Left renal pelvis (tissue), 4 donors: Measurements from ENCODE around the gene IFNL2. TPM values are rescaled to one million over a fixed set of nuclear protein-coding genes. Genes with fewer than 3 reads are reported as not detected.
"Not testable (repeated sequence)": the region's sequence is repeated elsewhere in the genome, so short reads cannot be mapped to it uniquely, and the experiment has no call there.

Experiments
- DNase-seq, 4 donors: peaks; one replicate each; pipeline ENCODE4 v3.0.0-alpha.2; 2013; ENCODE audit warnings: low read depth in 4 of 4, low spot score in 3 of 4
- polyA plus RNA-seq, 4 donors: library from polyadenylated mRNA; unstranded; fragments of 120-200 nt; gene quantifications; one replicate each; pipeline ENCODE4 v1.2.1, GENCODE V29; 2013; ENCODE audit not compliant: insufficient read length in 4 of 4

The IFNL2 gene
- polyA plus RNA-seq, 4 donors = not detected

DNA sequence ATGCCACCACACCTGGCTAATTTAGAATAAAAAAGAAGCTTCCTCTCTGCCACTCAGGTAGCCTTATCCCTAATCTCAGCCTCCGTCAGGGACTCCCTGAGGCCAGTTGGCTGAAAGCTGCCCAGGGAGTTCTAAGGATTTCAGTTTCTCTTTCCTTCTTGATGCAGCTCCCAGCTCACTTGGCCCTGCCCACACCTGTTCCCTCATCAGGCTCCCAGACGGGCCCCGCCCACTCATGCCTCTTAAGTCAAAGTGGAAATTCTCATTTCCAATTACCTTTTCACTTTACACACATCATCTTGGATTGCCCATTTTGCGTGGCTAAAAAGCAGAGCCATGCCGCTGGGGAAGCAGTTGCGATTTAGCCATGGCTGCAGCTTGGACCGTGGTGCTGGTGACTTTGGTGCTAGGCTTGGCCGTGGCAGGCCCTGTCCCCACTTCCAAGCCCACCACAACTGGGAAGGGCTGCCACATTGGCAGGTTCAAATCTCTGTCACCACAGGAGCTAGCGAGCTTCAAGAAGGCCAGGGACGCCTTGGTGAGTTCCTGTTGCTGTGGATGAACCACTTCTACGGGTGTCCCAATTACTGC, 28.0 kb downstream of the IFNL2 start, which contains the start of gene IFNL1:
TSS of gene IFNL1 (plus strand) at position 353 of the 591 bp plus-strand sequence. CDS start at position 368, 15 bp downstream.
- DNase-seq = no peak

DNA sequence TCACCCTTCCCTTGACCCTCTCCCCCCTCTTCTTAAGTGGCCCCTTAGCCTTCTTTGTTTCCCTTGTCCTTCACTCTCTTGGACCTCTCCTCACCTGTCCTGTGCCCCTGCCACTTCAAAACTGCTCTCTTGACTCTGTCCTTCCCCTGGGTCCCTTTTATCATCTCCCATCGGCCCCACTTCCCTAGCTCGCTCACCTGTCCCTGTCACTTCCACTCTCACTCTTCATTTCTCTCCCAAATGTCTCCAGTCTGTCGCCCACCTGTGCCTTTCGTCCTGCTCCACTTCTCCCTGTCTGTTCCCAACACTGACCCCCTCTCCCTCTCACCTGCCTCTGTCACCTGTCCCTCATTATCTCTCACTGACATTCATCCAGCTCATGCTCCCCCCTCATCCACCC, 28.7 kb downstream of the IFNL2 start:
- no peak for DNase-seq

- no peak for DNase-seq
Observed at GRCh38 chr19:39297931-39298634, 29.9 kb downstream of the IFNL2 start.

- DNase-seq = no peak
Observed at GRCh38 chr19:39299404-39299803, 31.2 kb downstream of the IFNL2 start.

DNA sequence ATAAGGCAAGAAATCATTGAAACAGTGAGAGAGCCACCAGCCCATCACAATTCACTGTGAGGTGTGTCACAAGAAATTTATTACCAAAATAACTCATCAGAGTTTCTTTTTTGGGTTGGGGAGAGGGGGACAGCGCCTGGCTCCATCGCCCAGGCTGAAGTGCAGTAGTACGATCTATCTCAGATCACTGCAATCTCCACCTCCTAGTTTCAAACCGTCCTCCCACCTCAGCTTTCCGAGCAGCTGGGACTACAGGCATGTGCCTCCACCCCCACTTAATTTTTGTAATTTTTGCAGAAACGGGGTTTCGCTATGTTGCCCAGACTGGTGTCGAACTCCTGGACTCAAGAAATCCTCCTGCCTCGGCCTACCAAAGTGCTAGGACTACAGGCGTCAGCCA, 31.6 kb downstream of the IFNL2 start:
- no peak for DNase-seq

DNA sequence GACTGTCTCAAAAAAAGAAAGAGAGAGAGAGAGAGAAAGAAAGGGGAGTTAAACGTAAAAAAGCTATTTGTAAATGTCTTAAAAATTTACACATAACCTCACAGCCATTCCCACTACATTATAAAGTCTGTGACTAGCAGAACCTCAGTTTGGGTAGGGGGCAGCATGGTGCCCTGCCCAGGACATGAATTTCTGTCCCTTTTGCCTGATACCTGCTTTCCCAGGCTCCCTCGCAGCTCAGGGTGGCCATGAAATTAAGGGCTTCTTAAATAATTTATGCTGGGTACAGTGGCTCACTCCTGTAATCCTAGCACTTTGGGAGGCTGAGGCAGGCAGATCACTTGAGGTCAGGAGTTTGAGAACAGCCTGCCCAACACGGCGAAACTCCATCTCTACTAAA, 32.8 kb downstream of the IFNL2 start:
- DNase-seq = no peak

- DNase-seq = no peak
Observed at GRCh38 chr19:39301562-39301961, 33.4 kb downstream of the IFNL2 start.

- no peak for DNase-seq
Observed at GRCh38 chr19:39303373-39304184, 35.4 kb downstream of the IFNL2 start.

DNA sequence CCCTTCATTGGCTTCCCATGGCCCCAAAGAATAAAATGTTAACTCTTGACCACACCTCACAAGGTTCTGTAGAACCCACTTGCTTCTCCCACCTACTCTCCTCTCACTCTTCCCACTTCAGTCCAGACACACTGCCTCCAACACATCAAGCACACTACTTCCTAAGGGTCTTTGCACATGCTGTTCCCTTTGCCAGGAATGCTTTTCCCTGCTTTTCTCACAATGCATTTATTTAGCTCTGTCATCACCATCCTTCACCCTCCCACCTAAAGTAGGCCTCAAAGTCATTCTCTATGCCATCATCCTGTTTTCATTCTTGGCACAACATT, 36.0 kb downstream of the IFNL2 start:
- DNase-seq = no peak

GRCh38 chr19:39304701-39305571, 36.7 kb downstream of the IFNL2 start:
- no peak for DNase-seq

DNA sequence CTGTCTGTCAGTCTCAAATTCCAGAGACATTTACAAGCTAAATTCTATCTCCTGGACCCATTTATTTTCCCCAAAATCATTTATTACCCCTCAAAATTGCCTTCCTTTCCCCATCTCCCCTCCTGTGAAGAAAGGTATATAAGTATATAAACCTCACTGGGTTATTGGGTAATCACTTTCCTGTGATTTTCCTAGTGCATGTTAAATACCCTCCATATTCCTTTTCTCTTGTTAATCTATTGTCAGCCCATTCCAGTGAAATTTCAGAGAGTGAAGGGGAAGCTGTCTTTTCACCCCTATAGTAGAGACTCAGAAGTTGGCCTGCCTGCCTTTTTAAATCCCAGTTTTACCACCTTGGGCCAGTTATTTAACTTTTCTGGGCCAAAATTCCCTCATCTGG, 37.9 kb downstream of the IFNL2 start:
- no peak for DNase-seq

- DNase-seq = peak in 1 of 4 donors; percentile 42
Observed at GRCh38 chr19:39307046-39307821, 39.0 kb downstream of the IFNL2 start.

- DNase-seq = no peak
Observed at GRCh38 chr19:39307822-39308530, 39.8 kb downstream of the IFNL2 start.

GRCh38 chr19:39308531-39309304, 40.5 kb downstream of the IFNL2 start:
- DNase-seq = no peak

DNA sequence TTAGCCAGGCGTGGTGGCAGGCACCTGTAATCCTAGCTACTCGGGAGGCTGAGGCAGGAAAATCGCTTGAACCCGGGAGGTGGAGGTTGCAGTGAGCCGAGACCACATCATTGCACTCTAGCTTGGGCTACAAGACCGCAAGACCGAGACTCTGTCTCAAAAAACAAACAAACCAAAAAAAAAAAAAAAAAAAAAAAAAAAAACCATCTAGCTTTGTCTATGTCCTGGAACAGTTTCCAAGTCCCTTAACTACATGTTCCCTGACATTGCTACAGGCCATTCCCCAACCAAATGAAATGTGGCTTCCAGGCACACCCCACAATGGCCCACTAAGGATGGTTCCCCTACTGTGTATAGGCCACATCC, 41.1 kb downstream of the IFNL2 start:
- DNase-seq = not testable (repeated sequence)

- DNase-seq = no peak
Observed at GRCh38 chr19:39310558-39311311, 42.5 kb downstream of the IFNL2 start.

DNA sequence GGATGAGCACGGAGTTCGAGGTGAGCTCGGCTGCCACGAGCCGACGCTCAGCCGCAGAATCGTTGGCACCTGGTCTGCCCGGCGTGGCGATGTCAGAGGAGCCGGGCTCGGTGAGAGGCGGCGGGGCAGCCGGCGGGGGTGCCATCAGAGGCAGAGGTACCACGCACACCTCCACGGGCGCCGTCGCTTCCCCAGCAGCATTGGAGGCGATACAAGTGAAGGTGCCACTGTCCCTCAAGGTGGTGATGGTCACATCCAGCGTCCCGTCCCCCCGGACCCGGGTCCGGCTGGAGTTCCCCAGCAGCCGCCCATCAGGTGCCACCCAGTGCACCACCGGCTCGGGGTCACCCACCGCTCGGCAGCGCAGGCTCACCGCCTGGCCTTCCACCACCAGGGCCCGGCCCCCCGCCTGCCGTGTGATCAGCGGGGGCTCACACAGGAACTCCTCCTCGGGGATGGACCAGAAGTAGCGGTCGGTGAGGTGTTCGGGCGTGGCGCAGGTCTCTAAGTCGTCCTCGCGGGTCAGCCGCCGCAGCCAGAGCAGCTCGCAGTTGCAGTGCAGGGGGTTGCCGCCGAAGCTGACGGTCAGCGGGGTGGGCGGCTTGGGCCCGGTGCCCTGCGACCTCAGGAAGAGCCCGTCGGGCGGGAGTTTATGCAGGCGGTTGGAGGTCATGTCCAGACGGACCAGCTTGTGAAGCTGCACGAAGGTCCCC, 46.0 kb downstream of the IFNL2 start:
- DNase-seq = no peak
